BE2C (cell line): ENCODE measurements around the gene NCOA6.

Experiments
- DNase-seq: peaks from one replicate; pipeline ENCODE4 v3.0.0-alpha.2; 2020
- H3K27me3 ChIP-seq: fragments of 250-450 bp; sonication (Bioruptor Pico); 2 replicates; pipeline ENCODE4 v1.5.1; 2020; ENCODE audit warnings: mild to moderate bottlenecking
- H3K36me3 ChIP-seq: fragments of 250-450 bp; sonication (Bioruptor Pico); 2 replicates; pipeline ENCODE4 v1.5.1; 2020; ENCODE audit warnings: mild to moderate bottlenecking
- H3K4me1 ChIP-seq: fragments of 250-450 bp; sonication (Bioruptor Pico); 2 replicates; pipeline ENCODE4 v1.5.1; 2020
- H3K4me3 ChIP-seq: 2 replicates; pipeline ENCODE4 v1.5.1; 2011; ENCODE audit warnings: low read depth, low read length
- H3K9me3 ChIP-seq: fragments of 250-450 bp; sonication (Bioruptor Pico); 2 replicates; pipeline ENCODE4 v1.5.1; 2020
- TF ChIP-seq, protein P1 (sequence below): IDR thresholded peaks from 2 replicates; pipeline ENCODE4 v1.5.1; 2012; ENCODE audit warnings: mild to moderate bottlenecking, low read depth, low read length

NCOA6 gene

GRCh38 chr20:34704177-34705007 lies 121.1 kb downstream of the NCOA6 start, which contains the start of gene TP53INP2:
TSS of gene TP53INP2 (plus strand) at chr20:34704344. CDS start at chr20:34708740, 4,396 bp downstream.
- TF ChIP-seq, protein P1, sequence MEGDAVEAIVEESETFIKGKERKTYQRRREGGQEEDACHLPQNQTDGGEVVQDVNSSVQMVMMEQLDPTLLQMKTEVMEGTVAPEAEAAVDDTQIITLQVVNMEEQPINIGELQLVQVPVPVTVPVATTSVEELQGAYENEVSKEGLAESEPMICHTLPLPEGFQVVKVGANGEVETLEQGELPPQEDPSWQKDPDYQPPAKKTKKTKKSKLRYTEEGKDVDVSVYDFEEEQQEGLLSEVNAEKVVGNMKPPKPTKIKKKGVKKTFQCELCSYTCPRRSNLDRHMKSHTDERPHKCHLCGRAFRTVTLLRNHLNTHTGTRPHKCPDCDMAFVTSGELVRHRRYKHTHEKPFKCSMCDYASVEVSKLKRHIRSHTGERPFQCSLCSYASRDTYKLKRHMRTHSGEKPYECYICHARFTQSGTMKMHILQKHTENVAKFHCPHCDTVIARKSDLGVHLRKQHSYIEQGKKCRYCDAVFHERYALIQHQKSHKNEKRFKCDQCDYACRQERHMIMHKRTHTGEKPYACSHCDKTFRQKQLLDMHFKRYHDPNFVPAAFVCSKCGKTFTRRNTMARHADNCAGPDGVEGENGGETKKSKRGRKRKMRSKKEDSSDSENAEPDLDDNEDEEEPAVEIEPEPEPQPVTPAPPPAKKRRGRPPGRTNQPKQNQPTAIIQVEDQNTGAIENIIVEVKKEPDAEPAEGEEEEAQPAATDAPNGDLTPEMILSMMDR = no peak

DNA sequence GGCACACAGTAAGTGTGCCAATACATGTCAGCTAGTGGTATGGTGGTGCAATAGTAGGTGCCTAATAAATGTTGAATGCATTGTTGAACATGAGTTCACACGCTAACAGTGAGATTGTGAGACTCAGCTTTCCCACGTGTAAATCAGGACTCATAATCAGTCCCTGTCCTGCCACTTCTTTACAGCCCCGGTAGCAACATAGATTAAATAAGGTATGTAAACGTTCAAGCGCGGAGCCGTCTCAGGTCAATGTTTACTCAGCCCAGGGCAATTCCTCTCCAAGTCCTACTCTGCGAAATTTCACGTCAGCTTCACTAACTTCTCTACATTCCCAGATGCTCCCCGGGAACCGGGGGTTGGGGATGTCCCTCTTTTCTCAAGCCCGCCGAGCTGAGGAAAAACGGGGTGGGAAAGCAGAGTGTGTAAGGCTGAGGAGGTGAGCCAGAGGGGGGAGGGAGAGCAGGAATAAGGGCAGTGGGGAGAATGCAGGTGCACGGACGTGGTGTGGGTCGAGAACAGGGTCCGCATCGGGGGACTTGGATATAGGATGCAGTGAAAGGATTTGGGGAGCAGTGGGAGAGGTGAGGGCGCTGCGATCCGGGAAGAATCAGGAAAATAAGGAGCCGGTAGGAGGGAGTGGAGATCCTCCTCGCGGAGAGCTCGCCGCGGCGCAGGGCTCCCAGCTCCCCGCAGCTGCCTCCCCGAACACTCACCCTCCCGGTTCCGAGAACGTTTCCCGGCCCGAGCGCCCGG lies 121.9 kb downstream of the NCOA6 start:
- TF ChIP-seq, protein P1 = no peak
- Histone ChIP-seq H3K27me3 (no peaks in the 10 kb centered on the region), H3K9me3 (no peaks in the 10 kb centered on the region), H3K4me1 (peaks cover 6% of the 10 kb centered on the region; the same call in 1 of the 2 replicates), H3K4me3 (peak overlapping the region; percentile 64), H3K36me3 (no peaks in the 10 kb centered on the region)
- no peak for DNase-seq

More at GRCh38 chr20:34704177-34705007, 121.1 kb downstream of the NCOA6 start, which contains the start of gene TP53INP2:
- no peaks in the 10 kb centered on the region for H3K27me3 ChIP-seq
- no peaks in the 10 kb centered on the region for H3K9me3 ChIP-seq
- H3K4me1 ChIP-seq = peaks cover 6% of the 10 kb centered on the region; the same call in 1 of the 2 replicates
- DNase-seq = peak; percentile 95
- H3K4me3 ChIP-seq = peak within 1 kb of the TSS; percentile 64
- H3K36me3 ChIP-seq = no peaks in the 10 kb centered on the region

- H3K4me1 ChIP-seq = peaks cover 6% of the 10 kb centered on the region; the same call in 1 of the 2 replicates
- no peaks in the 10 kb centered on the region for H3K36me3 ChIP-seq
- TF ChIP-seq, protein P1 = no peak
- DNase-seq = no peak
- peak overlapping the region; percentile 64 for H3K4me3 ChIP-seq
- H3K9me3 ChIP-seq = no peaks in the 10 kb centered on the region
- no peaks in the 10 kb centered on the region for H3K27me3 ChIP-seq
Measured at GRCh38 chr20:34703061-34703423, 122.4 kb downstream of the NCOA6 start.

DNA sequence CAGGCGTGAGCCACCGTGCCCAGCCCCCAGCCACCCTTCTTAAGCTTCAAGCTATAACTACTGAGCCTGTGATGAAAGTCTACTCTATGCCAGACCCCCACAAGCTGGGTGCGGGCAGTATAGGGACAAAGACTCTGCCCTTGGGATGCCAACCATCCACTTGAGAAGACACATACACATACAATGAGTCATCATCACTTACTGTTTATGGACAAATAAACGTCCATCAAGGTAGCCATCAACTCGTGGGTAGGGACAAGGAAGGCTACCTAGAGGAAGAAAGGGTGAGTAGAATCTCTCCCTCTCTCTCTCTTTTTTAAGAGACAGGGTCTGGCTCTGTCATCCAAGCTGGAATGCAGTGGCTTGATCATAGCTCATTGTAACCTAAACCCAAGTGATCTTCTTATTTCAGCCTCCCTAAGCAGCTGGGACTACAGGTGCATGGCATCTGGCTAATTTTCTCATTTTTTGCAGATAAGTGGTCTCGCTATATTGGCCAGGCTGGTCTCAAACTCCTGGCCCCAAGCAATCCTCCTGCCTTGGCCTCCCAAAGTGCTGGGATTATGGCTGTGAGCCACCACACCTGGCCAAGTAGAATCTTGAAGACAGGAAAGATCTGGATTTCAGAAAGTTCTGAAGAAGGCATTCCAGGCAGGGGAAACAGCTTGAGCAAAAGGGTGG lies 123.9 kb downstream of the NCOA6 start:
- no peaks in the 10 kb centered on the region for H3K27me3 ChIP-seq
- DNase-seq = no peak
- no peaks in the 10 kb centered on the region for H3K9me3 ChIP-seq
- no peaks in the 10 kb centered on the region for H3K36me3 ChIP-seq
- TF ChIP-seq, protein P1 = no peak
- H3K4me1 ChIP-seq = peaks cover 6% of the 10 kb centered on the region; the same call in 1 of the 2 replicates
- no peak overlapping the region for H3K4me3 ChIP-seq

- TF ChIP-seq, protein P1 = no peak
- Histone ChIP-seq H3K36me3 (no peaks in the 10 kb centered on the region), H3K27me3 (no peaks in the 10 kb centered on the region), H3K4me3 (no peak overlapping the region), H3K9me3 (no peaks in the 10 kb centered on the region), H3K4me1 (no peaks in the 10 kb centered on the region)
- DNase-seq = no peak
Measured at GRCh38 chr20:34693414-34693813, 132.0 kb downstream of the NCOA6 start.
